Fibroblast of villous mesenchyme (primary cell): ENCODE data around the gene ZBTB20. TPM values are rescaled to one million over a fixed set of nuclear protein-coding genes. Genes with fewer than 3 reads are reported as not detected.
A peak's percentile ranks its signal among the peaks of the same experiment; 100 is the strongest.
"Not testable (repeated sequence)": the region's sequence is repeated elsewhere in the genome, so short reads cannot be mapped to it uniquely, and the experiment has no call there.

Experiments
- DNase-seq: peaks from one replicate; pipeline ENCODE4 v3.0.0-alpha.2; 2010; ENCODE audit warnings: low read depth
- H3K4me3 ChIP-seq: 2 replicates; pipeline ENCODE4 v1.5.1; 2011; ENCODE audit warnings: low read depth, mild to moderate bottlenecking, low read length
- total RNA-seq: library from RNA; depleted of rRNA; stranded (reverse); fragments of >200 nt; gene quantifications from 2 replicates; pipeline ENCODE4 v1.2.3, GENCODE V29; 2012
- TF ChIP-seq, protein P1 (sequence below): IDR thresholded peaks from 2 replicates; pipeline ENCODE4 v1.5.1; 2012; ENCODE audit warnings: low read depth, mild to moderate bottlenecking, low read length; ENCODE audit not compliant: insufficient read depth

ZBTB20 gene
- total RNA-seq, 1 donor, result 28.1 TPM

GRCh38 chr3:115120597-115120996 lies 26.5 kb downstream of the ZBTB20 start:
- H3K4me3 ChIP-seq, result no peak overlapping the region
- TF ChIP-seq, protein P1, sequence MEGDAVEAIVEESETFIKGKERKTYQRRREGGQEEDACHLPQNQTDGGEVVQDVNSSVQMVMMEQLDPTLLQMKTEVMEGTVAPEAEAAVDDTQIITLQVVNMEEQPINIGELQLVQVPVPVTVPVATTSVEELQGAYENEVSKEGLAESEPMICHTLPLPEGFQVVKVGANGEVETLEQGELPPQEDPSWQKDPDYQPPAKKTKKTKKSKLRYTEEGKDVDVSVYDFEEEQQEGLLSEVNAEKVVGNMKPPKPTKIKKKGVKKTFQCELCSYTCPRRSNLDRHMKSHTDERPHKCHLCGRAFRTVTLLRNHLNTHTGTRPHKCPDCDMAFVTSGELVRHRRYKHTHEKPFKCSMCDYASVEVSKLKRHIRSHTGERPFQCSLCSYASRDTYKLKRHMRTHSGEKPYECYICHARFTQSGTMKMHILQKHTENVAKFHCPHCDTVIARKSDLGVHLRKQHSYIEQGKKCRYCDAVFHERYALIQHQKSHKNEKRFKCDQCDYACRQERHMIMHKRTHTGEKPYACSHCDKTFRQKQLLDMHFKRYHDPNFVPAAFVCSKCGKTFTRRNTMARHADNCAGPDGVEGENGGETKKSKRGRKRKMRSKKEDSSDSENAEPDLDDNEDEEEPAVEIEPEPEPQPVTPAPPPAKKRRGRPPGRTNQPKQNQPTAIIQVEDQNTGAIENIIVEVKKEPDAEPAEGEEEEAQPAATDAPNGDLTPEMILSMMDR, result no peak
- DNase-seq, result no peak

GRCh38 chr3:115113367-115113766 lies 33.7 kb downstream of the ZBTB20 start:
- H3K4me3 ChIP-seq, result no peak overlapping the region
- DNase-seq, result peak; percentile 19
- TF ChIP-seq, protein P1, result no peak

- DNase-seq, result no peak
- TF ChIP-seq, protein P1, result no peak
- H3K4me3 ChIP-seq, result no peak overlapping the region
Measured at GRCh38 chr3:115111632-115112031, 35.5 kb downstream of the ZBTB20 start.

- TF ChIP-seq, protein P1, result no peak
- DNase-seq, result no peak
- no peak overlapping the region for H3K4me3 ChIP-seq
Measured at GRCh38 chr3:115110830-115111229, 36.3 kb downstream of the ZBTB20 start.

- H3K4me3 ChIP-seq, DNase-seq: not testable (repeated sequence)
Measured at GRCh38 chr3:115110066-115110465, 37.0 kb downstream of the ZBTB20 start.

DNA sequence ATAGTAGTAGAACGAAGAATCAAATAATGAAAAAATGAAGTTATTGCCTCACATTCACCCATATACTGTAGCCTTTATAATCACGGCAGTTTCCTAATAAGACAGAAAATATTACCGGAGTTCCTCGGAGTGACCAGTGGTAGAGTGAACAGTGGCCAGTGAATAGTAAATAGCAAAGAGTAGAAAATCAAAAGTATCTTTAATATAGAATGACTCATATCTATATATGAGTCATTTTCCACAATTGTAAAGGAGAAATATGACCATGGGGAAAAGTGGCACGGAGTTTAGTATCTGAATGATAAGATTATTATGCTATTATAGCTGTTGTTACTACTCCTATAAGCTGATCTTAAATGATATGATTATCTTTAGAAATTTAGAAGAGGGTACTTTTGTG lies 38.5 kb downstream of the ZBTB20 start:
- DNase-seq, result no peak
- TF ChIP-seq, protein P1, result no peak
- no peak overlapping the region for H3K4me3 ChIP-seq

GRCh38 chr3:115102046-115102445 lies 45.0 kb downstream of the ZBTB20 start:
- no peak for DNase-seq
- TF ChIP-seq, protein P1, result no peak
- no peak overlapping the region for H3K4me3 ChIP-seq
